HG03575 (cell line): Measurements from ENCODE around the gene PLCH1.

Experiments used
- ATAC-seq: cut with Tn5 transposase; IDR thresholded peaks from one replicate; pipeline ENCODE4 v1.9.1; 2021; ENCODE audit not compliant: unreplicated experiment, insufficient number of reproducible peaks, low FRiP score; ENCODE audit errors: extremely low read depth

PLCH1 gene

DNA sequence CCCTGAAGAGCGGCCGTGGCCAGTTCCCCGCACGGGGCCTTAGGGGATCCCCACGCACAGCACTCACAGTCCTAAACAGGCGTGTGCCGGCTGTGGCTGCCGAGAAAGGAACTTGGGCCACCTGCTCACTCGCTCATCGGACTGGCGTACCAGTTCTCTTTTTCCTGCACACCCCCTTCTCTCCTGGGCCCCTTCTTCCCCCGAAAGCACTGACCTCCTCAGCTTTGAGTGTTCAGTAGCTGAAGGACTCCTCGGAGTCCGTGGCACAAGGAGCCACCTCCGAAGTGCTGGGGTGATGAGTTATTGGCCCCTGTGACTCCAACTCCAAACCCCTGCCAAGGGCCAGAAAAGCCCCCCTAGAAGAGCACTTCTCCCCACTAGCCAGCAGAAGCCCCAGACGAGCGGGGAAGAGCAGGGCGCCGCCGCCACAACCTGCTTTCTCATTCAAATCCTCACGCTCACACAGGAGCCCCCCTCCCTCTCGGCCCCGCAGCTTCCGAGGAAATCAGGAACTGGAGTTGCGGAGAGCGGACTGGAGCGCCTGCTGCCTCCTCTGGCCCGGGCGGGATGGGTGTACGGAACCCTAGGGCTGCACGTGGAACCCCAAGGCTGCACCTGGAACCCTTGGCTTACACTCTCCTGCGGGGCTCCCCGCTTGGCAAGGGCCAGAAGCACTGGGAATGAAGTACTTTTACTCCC lies at the start of gene PLCH1:
Gene PLCH1 (minus strand): TSS at position 446 of the 699 bp plus-strand sequence. CDS start 40,847 bp downstream, outside the sequence.
- no peak for ATAC-seq

- no peak for ATAC-seq
Measured at GRCh38 chr3:155792532-155792931, 47.7 kb upstream of the PLCH1 start.

DNA sequence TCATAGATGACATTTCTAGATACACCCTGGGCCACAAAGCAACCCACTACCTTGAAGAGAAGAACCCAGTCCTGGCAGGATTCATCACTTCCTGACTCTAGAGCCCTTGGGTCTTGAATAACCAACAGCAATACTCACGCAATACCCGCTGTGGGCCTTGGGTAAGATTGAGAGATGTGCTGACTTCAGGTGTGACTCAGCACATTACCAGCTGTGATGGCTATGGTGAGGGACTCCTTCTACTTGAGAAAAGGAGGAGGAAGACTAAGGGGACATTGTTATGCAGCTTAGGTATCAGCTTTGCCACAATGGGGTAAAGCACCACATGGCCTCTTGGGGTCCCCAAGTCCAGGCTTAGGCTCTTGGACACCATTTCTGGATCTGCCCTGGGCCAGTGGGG lies 46.3 kb upstream of the PLCH1 start:
- no peak for ATAC-seq

DNA sequence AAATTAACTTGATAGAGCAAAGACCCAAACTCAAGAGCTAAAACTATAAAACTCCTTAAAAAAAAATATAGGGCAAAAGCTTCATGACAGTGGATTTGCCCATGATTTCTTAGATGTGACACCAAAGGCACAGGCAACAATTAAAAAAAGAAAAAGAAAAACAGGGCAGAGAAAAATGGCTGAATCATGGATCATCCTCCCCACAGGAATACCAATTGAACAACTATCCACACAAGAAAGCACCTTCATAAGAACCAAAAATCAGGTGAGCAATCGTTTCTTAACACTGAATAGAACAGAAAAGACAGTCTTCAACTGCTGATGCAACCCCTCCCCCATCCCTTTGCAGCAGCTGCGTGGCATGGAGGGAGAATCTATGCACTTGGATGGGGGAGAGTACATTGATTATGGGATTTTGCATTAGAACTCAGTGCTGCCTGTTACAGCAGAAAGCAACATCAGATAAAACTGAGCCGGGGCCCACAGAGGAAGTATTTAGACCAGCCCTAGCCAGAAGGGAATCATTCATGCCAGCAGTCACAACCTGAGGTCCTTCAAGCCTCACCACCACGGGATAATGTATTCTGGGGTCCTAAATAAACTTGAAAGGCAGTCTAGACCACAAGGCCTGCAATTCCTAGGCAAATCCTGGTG lies 45.5 kb upstream of the PLCH1 start:
- ATAC-seq, result no peak

DNA sequence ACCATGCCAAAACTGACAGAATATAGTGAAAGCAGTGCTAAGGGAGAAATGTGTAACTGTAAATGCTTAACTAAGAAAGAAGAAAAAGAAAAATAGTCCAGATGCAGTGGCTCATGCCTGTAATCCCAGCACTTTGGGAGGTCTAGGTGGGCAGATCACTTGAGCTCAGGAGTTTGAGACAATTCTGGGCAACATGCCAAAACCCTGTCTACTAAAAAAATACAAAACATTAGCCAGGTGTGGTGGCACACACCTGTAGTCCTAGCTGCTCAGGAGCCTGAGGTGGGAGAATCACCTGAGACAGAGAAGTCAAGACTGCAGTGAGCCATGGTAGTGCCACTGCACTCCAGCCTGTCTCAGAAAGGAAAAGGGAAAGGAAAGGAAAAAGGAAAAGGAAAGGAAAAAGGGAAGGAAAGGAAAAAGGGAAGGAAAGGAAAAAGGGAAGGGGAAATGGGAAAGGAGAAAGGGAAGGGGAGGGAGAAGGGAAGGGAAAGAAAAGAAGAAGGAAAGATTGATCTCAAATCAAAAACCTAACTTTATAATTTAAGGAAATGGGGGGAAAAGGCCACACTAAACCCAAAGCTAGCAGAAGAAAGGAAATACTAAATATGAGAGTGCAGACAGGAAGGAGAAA lies 40.9 kb upstream of the PLCH1 start:
- ATAC-seq, result no peak

- no peak for ATAC-seq
Measured at GRCh38 chr3:155782390-155782953, 37.6 kb upstream of the PLCH1 start.

- no peak for ATAC-seq
Measured at GRCh38 chr3:155780291-155780690, 35.4 kb upstream of the PLCH1 start.

- no peak for ATAC-seq
Measured at GRCh38 chr3:155778462-155778861, 33.6 kb upstream of the PLCH1 start.

DNA sequence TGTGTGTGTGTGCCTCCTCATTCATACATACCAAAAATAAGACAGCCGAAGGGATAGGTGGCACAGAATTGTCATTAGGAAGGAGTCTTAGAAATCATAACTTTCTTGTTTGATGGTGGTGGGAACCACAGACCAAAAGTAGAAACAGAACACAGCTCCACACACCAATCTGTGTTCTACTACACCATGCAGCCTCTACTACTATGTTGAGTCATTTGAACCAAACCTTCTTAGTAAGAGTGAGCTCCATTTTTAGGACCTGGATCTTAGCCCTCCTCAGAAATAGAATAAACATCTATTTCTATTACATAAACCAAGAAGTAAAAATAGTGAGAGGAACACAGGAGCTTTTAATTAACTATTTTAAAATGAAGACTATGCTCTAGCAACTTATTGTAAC lies 27.9 kb upstream of the PLCH1 start:
- ATAC-seq, result no peak

GRCh38 chr3:155771126-155771525 lies 26.3 kb upstream of the PLCH1 start:
- ATAC-seq, result no peak

DNA sequence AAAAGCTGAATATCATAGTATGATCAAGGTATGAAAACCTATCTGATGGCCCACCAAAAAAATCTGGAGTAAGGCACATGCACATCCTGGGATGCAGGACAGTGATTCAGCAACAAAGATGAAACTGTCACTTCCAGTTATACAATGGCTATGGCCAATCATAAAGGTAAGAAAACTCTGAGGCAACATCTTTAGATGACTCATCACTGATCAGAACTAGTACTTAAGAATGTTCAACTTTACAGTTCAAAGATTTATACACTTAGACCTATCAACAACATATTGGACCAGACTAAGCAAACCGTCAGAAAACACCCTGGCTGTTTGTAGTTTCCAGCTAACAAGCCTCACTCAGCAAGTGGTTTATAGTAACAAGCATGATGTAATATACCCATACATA lies 21.3 kb upstream of the PLCH1 start:
- no peak for ATAC-seq

DNA sequence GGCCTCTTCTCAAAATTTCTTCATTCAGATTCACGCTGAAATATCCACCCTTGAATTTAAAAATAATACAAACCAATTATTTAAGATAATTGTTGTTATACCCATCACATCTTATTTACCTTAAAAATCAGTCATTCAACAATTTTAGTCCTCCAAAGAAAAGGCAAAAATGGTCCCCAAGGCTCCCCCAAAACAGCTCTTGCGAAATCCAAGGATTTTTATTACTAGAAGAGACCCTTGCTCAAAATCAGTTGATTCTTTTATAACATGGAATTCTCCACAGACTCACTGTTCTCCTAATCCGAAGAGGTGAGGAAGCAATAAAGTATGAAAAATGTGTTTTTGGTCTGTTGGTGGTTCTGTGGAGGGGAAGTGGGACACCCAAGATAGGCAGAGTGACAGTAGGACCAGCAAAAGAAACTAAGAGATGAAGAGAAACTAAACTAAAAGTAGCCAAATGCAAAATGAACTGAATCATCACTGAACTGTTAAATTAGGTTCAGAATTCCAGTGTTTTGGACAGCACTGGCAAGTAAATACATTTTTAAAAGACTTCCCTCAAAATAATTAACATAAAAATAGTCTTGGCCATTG lies 19.1 kb upstream of the PLCH1 start:
- ATAC-seq, result no peak

- no peak for ATAC-seq
Measured at GRCh38 chr3:155760653-155761052, 15.8 kb upstream of the PLCH1 start.

GRCh38 chr3:155757577-155757976 lies 12.7 kb upstream of the PLCH1 start:
- no peak for ATAC-seq

DNA sequence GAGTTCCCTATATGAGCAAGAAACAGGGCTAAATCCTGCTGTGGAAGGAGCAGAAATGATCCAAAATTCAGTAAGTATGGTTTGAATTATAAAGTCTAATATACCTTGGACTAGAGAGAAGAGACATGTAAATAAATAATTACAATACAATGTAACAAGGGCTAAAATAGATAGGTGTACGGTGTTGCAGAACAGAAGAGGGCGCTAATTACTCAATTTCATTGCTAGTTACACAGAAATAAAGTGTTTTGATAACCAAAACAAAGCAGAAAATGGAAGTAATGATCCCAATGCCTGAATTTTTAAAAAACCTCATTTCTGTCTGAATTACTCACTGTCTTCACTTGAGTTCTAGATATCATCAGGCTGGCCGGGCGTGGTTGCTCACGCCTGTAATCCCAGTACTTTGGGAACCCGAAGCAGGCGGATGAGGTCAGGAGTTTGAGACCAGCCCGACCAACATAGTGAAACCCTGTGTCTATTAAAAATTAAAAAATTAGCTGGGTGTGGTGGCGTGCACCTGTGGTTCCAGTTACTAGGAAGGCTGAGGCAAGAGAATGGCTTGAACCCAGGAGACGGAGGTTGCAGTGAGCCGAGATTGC lies 8.3 kb upstream of the PLCH1 start:
- ATAC-seq, result no peak

GRCh38 chr3:155748611-155749365 lies 3.9 kb upstream of the PLCH1 start:
- ATAC-seq, result no peak

DNA sequence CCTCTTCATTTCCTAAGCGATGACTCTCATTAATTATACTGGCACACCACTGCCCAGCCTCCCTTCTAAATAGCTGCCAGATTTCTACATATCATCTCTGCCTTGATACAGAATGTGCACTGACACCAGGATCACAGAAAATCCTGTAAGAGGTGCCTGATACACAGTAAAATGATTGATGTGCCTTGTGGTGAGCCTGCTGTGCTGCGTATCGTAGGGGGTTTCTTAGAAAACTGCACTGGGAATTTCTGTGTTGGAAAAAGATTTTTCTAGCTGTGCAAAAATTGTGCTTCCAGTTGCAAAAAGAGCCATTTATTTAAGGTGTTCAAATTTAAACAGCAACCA lies 3.0 kb upstream of the PLCH1 start:
- no peak for ATAC-seq

DNA sequence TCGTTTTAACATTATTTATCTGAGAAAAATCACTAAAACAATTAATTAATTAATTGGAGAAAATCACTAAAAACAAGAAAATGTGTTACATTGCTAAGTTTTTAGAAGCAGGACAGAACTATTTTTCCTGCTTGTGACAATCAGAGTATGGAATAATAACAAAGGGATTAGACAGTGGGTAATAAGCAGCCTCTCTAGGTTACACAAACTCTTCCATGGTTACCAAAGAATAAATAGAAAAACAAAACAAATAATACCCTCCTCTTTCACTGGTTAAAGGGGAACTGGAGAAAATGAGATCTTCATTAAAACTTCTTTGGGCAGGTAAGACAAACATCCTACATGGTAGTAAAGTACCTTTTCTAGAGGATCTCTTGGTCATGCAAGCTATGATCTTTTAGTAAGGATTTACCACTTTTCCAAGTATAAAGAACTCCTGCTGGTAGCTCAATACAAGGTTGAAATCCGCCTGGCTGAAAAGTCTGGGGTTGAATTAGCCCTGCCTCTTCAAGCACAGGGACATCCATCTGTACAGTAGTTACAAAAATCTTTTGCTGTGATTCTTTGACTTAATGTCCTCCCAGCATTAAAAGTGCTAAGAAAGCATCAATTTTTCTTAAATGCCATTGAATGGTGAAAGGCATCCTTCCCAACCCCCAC lies 2.5 kb upstream of the PLCH1 start:
- no peak for ATAC-seq
